SU-DHL-6 (cell line): ENCODE measurements around the gene WDR7.

Experiments used
- H2AFZ ChIP-seq: fragments of 200-600 bp; sonication (generic); 2 replicates; pipeline ENCODE4 v1.6.1; 2014; ENCODE audit warnings: low read depth, mild to moderate bottlenecking, moderate library complexity, mixed read lengths, antibody characterized with exemption, low read length; ENCODE audit not compliant: severe bottlenecking
- H3F3A ChIP-seq: fragments of 200-600 bp; shearing (Covaris generic); 2 replicates; pipeline ENCODE4 v1.6.0; 2016; ENCODE audit warnings: antibody characterized with exemption, mild to moderate bottlenecking; ENCODE audit not compliant: insufficient read depth
- H3K27ac ChIP-seq: fragments of 200-600 bp; sonication (generic); 2 replicates; pipeline ENCODE4 v1.5.1; 2016; ENCODE audit warnings: low read depth, mild to moderate bottlenecking, low read length, moderate library complexity, mixed read lengths
- H3K27me3 ChIP-seq: fragments of 200-600 bp; sonication (generic), shearing (Covaris generic); 2 replicates; pipeline ENCODE4 v1.6.0; 2014; ENCODE audit warnings: mild to moderate bottlenecking, low read length
- H3K36me3 ChIP-seq: fragments of 200-600 bp; sonication (generic); 2 replicates; pipeline ENCODE4 v1.6.1; 2014; ENCODE audit warnings: mild to moderate bottlenecking, low read length, mixed read lengths
- H3K4me2 ChIP-seq: fragments of 300-600, 200-600 bp; shearing (Covaris generic), sonication (generic); 2 replicates; pipeline ENCODE4 v1.6.0; 2014; ENCODE audit warnings: low read length, low read depth, mild to moderate bottlenecking; ENCODE audit not compliant: poor library complexity, severe bottlenecking
- H3K4me3 ChIP-seq: fragments of 200-600 bp; sonication (generic); 2 replicates; pipeline ENCODE4 v1.5.1; 2014; ENCODE audit warnings: antibody characterized with exemption, low read length, mild to moderate bottlenecking, mixed read lengths; ENCODE audit not compliant: insufficient read depth, poor library complexity, severe bottlenecking
- H3K79me2 ChIP-seq: fragments of 200-600 bp; sonication (generic); 2 replicates; pipeline ENCODE4 v1.6.1; 2014; ENCODE audit warnings: mild to moderate bottlenecking, low read length, moderate library complexity; ENCODE audit not compliant: insufficient read depth
- H3K9ac ChIP-seq: fragments of 200-600 bp; sonication (generic); 2 replicates; pipeline ENCODE4 v1.7.0; 2014; ENCODE audit warnings: mild to moderate bottlenecking, low read length
- H3K9me2 ChIP-seq: fragments of 200-600 bp; sonication (generic); replicated peaks from 2 replicates; pipeline ENCODE4 v1.6.1; 2014; ENCODE audit warnings: low read length; ENCODE audit not compliant: insufficient read depth
- H3K9me3 ChIP-seq: fragments of 200-600 bp; sonication (generic); 2 replicates; pipeline ENCODE4 v1.6.1; 2014; ENCODE audit warnings: low read length, mixed read lengths; ENCODE audit not compliant: insufficient read depth
- H4K20me1 ChIP-seq: fragments of 200-600 bp; sonication (generic); 2 replicates; pipeline ENCODE4 v1.6.1; 2014; ENCODE audit warnings: low read depth, mild to moderate bottlenecking, antibody characterized with exemption, low read length, moderate library complexity, mixed read lengths
- EZH2phosphoT487 ChIP-seq: fragments of 200-600 bp; sonication (generic), shearing (Covaris generic); conservative IDR thresholded peaks from 2 replicates; pipeline ENCODE4 v1.6.1; 2018; ENCODE audit warnings: mild to moderate bottlenecking, antibody characterized with exemption, low read length, moderate library complexity, mixed read lengths
- TF ChIP-seq, protein P1 (sequence below): fragments of 200-600 bp; sonication (generic); IDR thresholded peaks from one replicate; pipeline ENCODE4 v1.5.1; 2017; ENCODE audit warnings: antibody characterized with exemption, mild to moderate bottlenecking, low read length, moderate library complexity; ENCODE audit not compliant: insufficient read depth, poor library complexity, severe bottlenecking

The WDR7 gene

DNA sequence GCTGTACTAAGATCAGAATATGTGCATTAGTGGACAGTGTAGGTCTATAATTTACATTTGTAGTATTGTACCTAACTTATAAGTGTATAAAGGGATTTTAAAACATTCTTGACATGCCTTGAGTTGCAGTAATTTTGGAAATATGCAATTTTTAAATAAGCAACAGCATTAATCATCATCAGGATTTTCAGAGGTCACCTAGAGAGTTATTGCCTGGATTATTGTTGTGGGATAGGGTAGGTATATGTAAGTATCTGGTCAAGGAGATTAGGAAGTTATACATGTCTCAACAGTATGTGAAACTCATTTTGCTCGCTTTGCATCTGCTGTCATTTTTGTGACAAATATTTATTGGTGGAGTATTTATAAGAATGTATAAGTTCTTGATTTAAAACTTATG lies 184.2 kb downstream of the WDR7 start:
- Histone ChIP-seq H3K9me2 (no peaks in the 10 kb centered on the region), H3K27me3 (no peaks in the 10 kb centered on the region), H3K36me3 (no peaks in the 10 kb centered on the region), H3K9me3 (no peaks in the 10 kb centered on the region), H3K9ac (no peak overlapping the region), H3K79me2 (no peaks in the 10 kb centered on the region), H3K4me3 (no peak overlapping the region), H4K20me1 (no peaks in the 10 kb centered on the region), H3F3A (no peaks in the 10 kb centered on the region), H3K27ac (no peak overlapping the region), H3K4me2 (no peak overlapping the region), H2AFZ (no peak overlapping the region)
- TF ChIP-seq, protein P1, sequence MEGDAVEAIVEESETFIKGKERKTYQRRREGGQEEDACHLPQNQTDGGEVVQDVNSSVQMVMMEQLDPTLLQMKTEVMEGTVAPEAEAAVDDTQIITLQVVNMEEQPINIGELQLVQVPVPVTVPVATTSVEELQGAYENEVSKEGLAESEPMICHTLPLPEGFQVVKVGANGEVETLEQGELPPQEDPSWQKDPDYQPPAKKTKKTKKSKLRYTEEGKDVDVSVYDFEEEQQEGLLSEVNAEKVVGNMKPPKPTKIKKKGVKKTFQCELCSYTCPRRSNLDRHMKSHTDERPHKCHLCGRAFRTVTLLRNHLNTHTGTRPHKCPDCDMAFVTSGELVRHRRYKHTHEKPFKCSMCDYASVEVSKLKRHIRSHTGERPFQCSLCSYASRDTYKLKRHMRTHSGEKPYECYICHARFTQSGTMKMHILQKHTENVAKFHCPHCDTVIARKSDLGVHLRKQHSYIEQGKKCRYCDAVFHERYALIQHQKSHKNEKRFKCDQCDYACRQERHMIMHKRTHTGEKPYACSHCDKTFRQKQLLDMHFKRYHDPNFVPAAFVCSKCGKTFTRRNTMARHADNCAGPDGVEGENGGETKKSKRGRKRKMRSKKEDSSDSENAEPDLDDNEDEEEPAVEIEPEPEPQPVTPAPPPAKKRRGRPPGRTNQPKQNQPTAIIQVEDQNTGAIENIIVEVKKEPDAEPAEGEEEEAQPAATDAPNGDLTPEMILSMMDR, result no peak

DNA sequence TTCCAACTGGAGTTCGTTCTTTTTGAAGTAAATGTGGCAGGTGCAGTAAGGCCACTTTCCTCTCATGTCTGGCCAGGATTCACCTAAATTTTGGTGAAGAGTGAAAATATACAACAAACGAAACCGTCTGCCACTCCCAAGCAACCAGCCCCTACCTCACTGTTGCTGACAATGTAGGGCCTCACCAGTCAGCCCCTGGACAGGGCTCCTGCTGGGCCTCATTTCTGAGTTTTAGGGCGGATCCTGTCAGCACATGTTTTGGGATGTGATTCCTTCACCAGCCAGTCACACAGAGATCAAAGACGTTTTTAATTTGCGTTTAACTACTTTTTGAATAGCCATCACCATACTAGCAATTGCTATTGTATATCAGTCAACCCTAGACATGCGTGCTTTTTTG lies 185.0 kb downstream of the WDR7 start:
- TF ChIP-seq, protein P1, result no peak
- no peak for TF ChIP-seq EZH2phosphoT487
- Histone ChIP-seq H2AFZ (no peak overlapping the region), H3K36me3 (no peaks in the 10 kb centered on the region), H3K4me2 (no peak overlapping the region), H3K9me3 (no peaks in the 10 kb centered on the region), H3K27ac (no peak overlapping the region), H4K20me1 (no peaks in the 10 kb centered on the region), H3K4me3 (no peak overlapping the region), H3F3A (no peaks in the 10 kb centered on the region), H3K27me3 (no peaks in the 10 kb centered on the region), H3K9me2 (no peaks in the 10 kb centered on the region), H3K9ac (no peak overlapping the region), H3K79me2 (no peaks in the 10 kb centered on the region)

DNA sequence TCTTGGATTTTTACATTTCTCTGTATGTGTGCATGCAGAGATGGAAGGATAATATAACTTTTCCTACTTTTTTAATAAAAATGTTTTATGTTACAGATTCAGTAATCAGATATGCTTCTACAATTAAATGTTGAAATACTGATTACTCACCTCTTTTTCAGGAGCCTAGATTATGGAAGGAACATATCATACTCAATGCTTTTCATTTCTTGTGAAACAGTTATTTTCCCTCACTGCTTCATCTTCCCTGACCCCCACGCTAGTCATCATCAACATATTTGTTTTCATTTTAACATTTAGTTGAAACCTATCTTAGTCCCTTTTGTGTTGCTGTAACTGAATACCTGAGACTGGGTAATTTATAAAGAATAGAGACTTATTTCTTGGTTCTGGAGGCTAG lies 190.7 kb downstream of the WDR7 start:
- no peaks in the 10 kb centered on the region for H4K20me1 ChIP-seq
- H3K79me2 ChIP-seq, result no peaks in the 10 kb centered on the region
- H3K9me3 ChIP-seq, result no peaks in the 10 kb centered on the region
- no peak overlapping the region for H3K27ac ChIP-seq
- TF ChIP-seq, protein P1, result no peak
- no peak for TF ChIP-seq EZH2phosphoT487
- H3K4me2 ChIP-seq, result no peak overlapping the region
- no peak overlapping the region for H2AFZ ChIP-seq
- H3K9me2 ChIP-seq, result no peaks in the 10 kb centered on the region
- no peak overlapping the region for H3K4me3 ChIP-seq
- H3K27me3 ChIP-seq, result no peaks in the 10 kb centered on the region
- H3K9ac ChIP-seq, result no peak overlapping the region
- H3F3A ChIP-seq, result no peaks in the 10 kb centered on the region
- H3K36me3 ChIP-seq, result no peaks in the 10 kb centered on the region

DNA sequence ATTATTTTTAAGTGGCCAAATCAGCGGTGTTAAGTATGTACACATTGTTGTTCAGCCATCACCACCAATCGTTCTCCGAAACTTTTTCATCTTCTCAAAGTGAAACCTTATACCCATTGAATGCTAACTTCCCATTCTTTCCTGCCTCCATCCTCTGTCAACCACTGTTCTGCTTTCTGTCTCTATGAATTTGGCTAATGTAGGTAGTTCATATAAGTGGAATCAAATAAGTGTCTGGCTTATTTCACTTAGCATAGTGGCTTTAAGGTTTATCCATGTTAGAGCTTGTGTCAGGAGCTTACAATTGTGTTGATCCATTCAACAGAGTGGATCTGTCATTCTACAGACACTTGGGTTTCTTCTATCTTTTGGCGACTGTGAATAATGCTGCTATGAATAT lies 192.1 kb downstream of the WDR7 start:
- Histone ChIP-seq H4K20me1 (no peaks in the 10 kb centered on the region), H3K36me3 (no peaks in the 10 kb centered on the region), H3K4me3 (no peak overlapping the region), H3K79me2 (no peaks in the 10 kb centered on the region), H3F3A (no peaks in the 10 kb centered on the region), H3K9ac (no peak overlapping the region), H3K9me2 (no peaks in the 10 kb centered on the region), H3K9me3 (no peaks in the 10 kb centered on the region), H2AFZ (no peak overlapping the region), H3K27ac (no peak overlapping the region), H3K4me2 (no peak overlapping the region), H3K27me3 (no peaks in the 10 kb centered on the region)
- no peak for TF ChIP-seq EZH2phosphoT487
- TF ChIP-seq, protein P1, result no peak
